BJ (cell line): ENCODE measurements around the gene KRT9. TPM values are rescaled to one million over a fixed set of nuclear protein-coding genes. Genes with fewer than 3 reads are reported as not detected.
"Not testable (repeated sequence)": the region's sequence is repeated elsewhere in the genome, so short reads cannot be mapped to it uniquely, and the experiment has no call there.

ENCODE experiments used
- CTCF ChIA-PET: fragments of 350-600 bp; formaldehyde crosslinking; extraction: SDS; loops from one replicate; lab custom pipeline; 2021; ENCODE audit warnings: antibody characterized with exemption, inconsistent platforms; lab: Yijun Ruan, JAX
- POLR2A ChIA-PET: fragments of 300-600 bp; sonication (Branson Sonifier 250); formaldehyde crosslinking; extraction: SDS; loops from one replicate; lab custom pipeline; 2021; ENCODE audit warnings: antibody characterized with exemption; lab: Charles Lee
- DNase-seq: peaks from one replicate; pipeline ENCODE4 v3.0.0-alpha.2; 2011; ENCODE audit warnings: low read depth
- H3K27me3 ChIP-seq: 2 replicates; pipeline ENCODE4 v1.6.0; 2011; ENCODE audit warnings: low read length; ENCODE audit not compliant: control insufficient read depth, insufficient read depth
- H3K36me3 ChIP-seq: 2 replicates; pipeline ENCODE4 v1.5.1; 2011; ENCODE audit warnings: low read length; ENCODE audit not compliant: control insufficient read depth, insufficient read depth
- H3K4me3 ChIP-seq: 2 replicates; pipeline ENCODE4 v1.5.1; 2011; ENCODE audit warnings: low read depth, mild to moderate bottlenecking, control low read depth, low read length
- CTCF ChIP-seq: IDR thresholded peaks from 2 replicates; pipeline ENCODE4 v1.5.1; 2011; ENCODE audit warnings: low read depth, mild to moderate bottlenecking, control low read depth, inconsistent platforms, low read length, moderate library complexity; ENCODE audit not compliant: insufficient read depth
- polyA plus RNA-seq: library from polyadenylated mRNA; depleted of rRNA; stranded (reverse); fragments of >200 nt; gene quantifications from 2 replicates; pipeline ENCODE4 v1.2.3, GENCODE V29; 2011

KRT9 gene
- polyA plus RNA-seq, 1 experiment = not detected

- Histone ChIP-seq H3K36me3 (no peaks in the 10 kb centered on the region), H3K4me3 (no peak overlapping the region), H3K27me3 (no peaks in the 10 kb centered on the region)
- no peak for DNase-seq
- no peak for TF ChIP-seq CTCF
- ChIA-PET CTCF (interaction anchor here (0.8 to 1.3 kb wide), 6 partner anchors 14 to 688 kb away, joined by 3 to 7 read pairs (median 4); no protein-coding TSS in a partner anchor), POLR2A (no interaction called here)
Measured at GRCh38 chr17:41544491-41544892, 27.4 kb downstream of the KRT9 start.

GRCh38 chr17:41542786-41543185, 29.1 kb downstream of the KRT9 start:
- H3K4me3 ChIP-seq, DNase-seq, POLR2A ChIA-PET, H3K36me3 ChIP-seq, H3K27me3 ChIP-seq: not testable (repeated sequence)
- CTCF ChIA-PET = interaction anchor here (0.6 to 1.3 kb wide), 3 partner anchors 9 to 469 kb away, joined by 3 to 4 read pairs (median 4); no protein-coding TSS in a partner anchor

- H3K4me3 ChIP-seq = no peak overlapping the region
- no peaks in the 10 kb centered on the region for H3K27me3 ChIP-seq
- DNase-seq = no peak
- TF ChIP-seq CTCF = no peak
- POLR2A ChIA-PET = no interaction called here
- CTCF ChIA-PET = interaction anchor here (0.6 to 2.7 kb wide), 5 partner anchors 7 to 688 kb away, joined by 3 to 16 read pairs (median 4); no protein-coding TSS in a partner anchor
- H3K36me3 ChIP-seq = no peaks in the 10 kb centered on the region
Measured at GRCh38 chr17:41542357-41542756, 29.5 kb downstream of the KRT9 start.

- CTCF ChIA-PET = interaction anchor here (0.9 to 2.7 kb wide), 4 partner anchors 8 to 686 kb away, joined by 3 to 16 read pairs (median 6); no protein-coding TSS in a partner anchor
- POLR2A ChIA-PET = interaction anchor here (0.6 kb wide), 1 partner anchor 240 kb away, joined by 3 read pairs; no protein-coding TSS in a partner anchor
- DNase-seq = no peak
- no peak for TF ChIP-seq CTCF
- Histone ChIP-seq H3K4me3 (no peak overlapping the region), H3K27me3 (no peaks in the 10 kb centered on the region), H3K36me3 (no peaks in the 10 kb centered on the region)
Measured at GRCh38 chr17:41540921-41541625, 30.8 kb downstream of the KRT9 start.

- Histone ChIP-seq H3K4me3 (no peak overlapping the region), H3K27me3 (no peaks in the 10 kb centered on the region), H3K36me3 (no peaks in the 10 kb centered on the region)
- ChIA-PET POLR2A (interaction anchor here (0.6 kb wide), 1 partner anchor 241 kb away, joined by 3 read pairs; no protein-coding TSS in a partner anchor), CTCF (interaction anchor here (0.6 to 2.7 kb wide), 5 partner anchors 9 to 259 kb away, joined by 3 to 16 read pairs (median 4); no protein-coding TSS in a partner anchor)
- no peak for TF ChIP-seq CTCF
- no peak for DNase-seq
Measured at GRCh38 chr17:41539979-41540701, 31.7 kb downstream of the KRT9 start.
